Natural killer cell treated with Interleukin-12 subunit alpha and Interleukin-12 subunit beta and Interleukin-15 and Interleukin-18, amount 100 ng/mL, for 72 hours (primary cell): ENCODE measurements around the gene UTF1. TPM values are rescaled to one million over a fixed set of nuclear protein-coding genes. Genes with fewer than 3 reads are reported as not detected.
"Not testable (repeated sequence)": the region's sequence is repeated elsewhere in the genome, so short reads cannot be mapped to it uniquely, and the experiment has no call there.

Experiments used
- ATAC-seq, 2 donors: fragments of 150-1000 bp; cut with Tn5 transposase in 1 of 2; sonication (Bioruptor Pico), chemical (Tn5 transposase) in 1 of 2; 2 replicates each; pipeline ENCODE4 v1.10.0; 2021
- DNase-seq: peaks from one replicate; pipeline ENCODE4 v3.0.0; 2022; ENCODE audit warnings: low spot score
- H3K27ac Mint-ChIP-seq, 2 donors: 1 replicate in 1 of 2; 2 replicates in 1 of 2; pipeline ENCODE4 v1.8.0; 2022; ENCODE audit warnings: mixed read lengths in 2 of 2, mild to moderate bottlenecking in 1 of 2, moderate library complexity in 1 of 2
- H3K27me3 Mint-ChIP-seq, 2 donors: 1 replicate in 1 of 2; 2 replicates in 1 of 2; pipeline ENCODE4 v1.8.0; 2022; ENCODE audit warnings: mixed read lengths in 2 of 2
- H3K36me3 Mint-ChIP-seq: one replicate; pipeline ENCODE4 v1.8.0; 2022; ENCODE audit warnings: mixed read lengths
- H3K4me1 Mint-ChIP-seq, 2 donors: 1 replicate in 1 of 2; 2 replicates in 1 of 2; pipeline ENCODE4 v1.8.0; 2022; ENCODE audit warnings: low read depth in 2 of 2, mixed read lengths in 2 of 2, mild to moderate bottlenecking in 1 of 2
- H3K4me3 Mint-ChIP-seq: one replicate; pipeline ENCODE4 v1.8.0; 2022; ENCODE audit warnings: mixed read lengths
- H3K9me3 Mint-ChIP-seq: 2 replicates; pipeline ENCODE4 v1.8.0; 2022; ENCODE audit warnings: mixed read lengths
- total RNA-seq, 2 donors: library from RNA; stranded (reverse); gene quantifications; one replicate each; pipeline ENCODE4 v1.2.3, GENCODE V29; 2022

Gene UTF1
- total RNA-seq, 2 donors from 2014 or later = not detected

- Mint-ChIP-seq H3K27ac (no peak overlapping the region), H3K4me3 (peak overlapping the region; percentile 17), H3K4me1 (peaks cover 20 to 25% of the 10 kb centered on the region in 2 donors), H3K36me3 (no peaks in the 10 kb centered on the region), H3K9me3 (no peaks in the 10 kb centered on the region), H3K27me3 (no peaks in the 10 kb centered on the region)
- no peak for DNase-seq
- no peak for ATAC-seq
Observed at GRCh38 chr10:133258066-133258817, 28.2 kb downstream of the UTF1 start.

DNA sequence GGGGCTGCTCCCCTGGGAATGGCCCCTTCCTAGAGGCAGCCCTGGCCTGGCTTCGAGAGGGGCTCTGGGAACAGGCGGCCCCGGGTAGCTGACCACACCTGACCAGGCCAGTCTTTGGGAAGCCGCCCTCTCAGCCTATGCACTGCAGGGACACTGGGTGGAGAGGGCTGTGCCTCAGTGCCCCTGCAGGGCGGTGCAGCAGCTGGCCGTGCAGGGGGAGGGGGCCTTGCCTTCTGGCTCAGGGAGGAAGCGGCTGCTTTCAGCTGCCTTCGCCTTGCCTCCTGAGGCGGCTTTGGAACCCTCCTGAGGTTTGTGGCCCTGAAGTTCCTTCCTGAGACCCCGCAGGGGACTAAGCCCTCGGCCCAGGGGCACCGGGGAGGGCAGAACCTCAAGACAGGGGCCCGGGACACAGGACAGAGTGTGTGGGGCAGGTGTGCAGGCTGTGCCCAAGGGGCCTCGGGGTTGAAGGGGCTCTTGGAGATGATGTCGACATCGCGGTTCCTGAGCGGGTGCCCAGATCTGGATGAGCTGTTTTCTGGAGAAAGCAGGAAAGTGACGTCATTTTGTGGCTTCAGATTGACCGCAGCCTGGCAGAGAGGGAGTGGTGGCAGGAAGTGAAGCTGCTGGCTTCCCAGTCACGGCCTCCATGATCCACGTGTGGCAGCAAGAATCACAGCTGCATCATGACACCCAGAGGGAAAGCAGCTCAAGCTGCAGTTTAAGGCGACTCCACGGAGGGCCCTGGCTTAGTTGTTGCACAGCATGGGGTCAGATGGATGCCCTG is 29.0 kb downstream of the UTF1 start:
- peak overlapping the region; percentile 78 for H3K4me3 Mint-ChIP-seq
- H3K4me1 Mint-ChIP-seq = peaks cover 20 to 28% of the 10 kb centered on the region in 2 donors
- ATAC-seq = peak; percentile 45 to 47

GRCh38 chr10:133259602-133259989 is 29.6 kb downstream of the UTF1 start:
- peaks cover 26 to 32% of the 10 kb centered on the region in 2 donors for H3K4me1 Mint-ChIP-seq

More for the DNA sequence above, 29.0 kb downstream of the UTF1 start:
- Mint-ChIP-seq H3K9me3 (no peaks in the 10 kb centered on the region), H3K36me3 (no peaks in the 10 kb centered on the region), H3K27me3 (no peaks in the 10 kb centered on the region), H3K27ac (peak overlapping the region; percentile 58 to 64)
- peak; percentile 81 for DNase-seq

GRCh38 chr10:133260895-133261725 is 31.1 kb downstream of the UTF1 start:
- peak overlapping the region; percentile 78 for H3K4me3 Mint-ChIP-seq
- H3K9me3 Mint-ChIP-seq = no peaks in the 10 kb centered on the region
- peak overlapping the region; percentile 59 to 64 for H3K27ac Mint-ChIP-seq
- DNase-seq = peak; percentile 76
- H3K36me3 Mint-ChIP-seq = no peaks in the 10 kb centered on the region
- H3K4me1 Mint-ChIP-seq = peaks cover 28 to 42% of the 10 kb centered on the region in 2 donors
- ATAC-seq = peak; percentile 68 to 78
- no peaks in the 10 kb centered on the region for H3K27me3 Mint-ChIP-seq

More at GRCh38 chr10:133259602-133259989, 29.6 kb downstream of the UTF1 start:
- Mint-ChIP-seq H3K27me3 (no peaks in the 10 kb centered on the region), H3K36me3 (no peaks in the 10 kb centered on the region), H3K27ac (peak overlapping the region; percentile 58 to 64), H3K9me3 (no peaks in the 10 kb centered on the region), H3K4me3 (peak overlapping the region; percentile 78)
- DNase-seq = no peak
- no peak for ATAC-seq

DNA sequence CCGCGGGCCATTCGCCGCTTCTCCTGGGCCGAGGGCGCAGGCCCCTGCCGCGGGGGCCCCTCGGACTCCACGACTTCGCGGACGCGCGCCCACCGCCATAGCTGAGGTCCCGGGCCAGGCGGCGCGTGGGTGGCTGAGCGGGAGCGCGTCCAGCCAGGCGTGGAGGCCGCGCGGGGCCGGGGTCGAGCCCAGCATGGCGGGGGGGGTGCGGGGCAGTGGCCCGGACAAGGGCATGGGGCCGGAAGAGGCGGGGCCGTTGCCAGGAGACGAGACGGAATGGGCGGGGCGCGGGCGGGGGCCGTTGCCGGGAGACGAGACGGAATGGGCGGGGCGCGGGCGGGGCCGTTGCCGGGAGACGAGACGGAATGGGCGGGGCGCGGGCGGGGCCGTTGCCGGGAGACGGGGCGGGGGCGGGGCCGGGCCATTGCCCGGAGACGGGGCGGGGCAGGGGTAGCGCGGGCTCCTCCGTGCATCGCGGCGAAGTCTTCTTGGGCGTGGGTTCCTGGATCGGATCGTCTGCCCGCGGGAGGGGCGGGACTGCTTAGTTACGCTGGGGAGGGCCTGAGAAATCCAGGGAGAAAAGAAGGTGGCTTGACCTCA is 31.8 kb downstream of the UTF1 start:
- H3K9me3 Mint-ChIP-seq = no peaks in the 10 kb centered on the region
- H3K4me1 Mint-ChIP-seq = peaks cover 28 to 42% of the 10 kb centered on the region in 2 donors
- peak overlapping the region in 1 of 2 donors; percentile 59 for H3K27ac Mint-ChIP-seq
- peak; percentile 88 for DNase-seq
- H3K4me3 Mint-ChIP-seq = peak overlapping the region; percentile 78
- H3K27me3 Mint-ChIP-seq = no peaks in the 10 kb centered on the region
- no peaks in the 10 kb centered on the region for H3K36me3 Mint-ChIP-seq
- ATAC-seq = peak; percentile 84 to 90

GRCh38 chr10:133262696-133263095 is 32.7 kb downstream of the UTF1 start:
- no peaks in the 10 kb centered on the region for H3K9me3 Mint-ChIP-seq
- ATAC-seq (no peak), DNase-seq (no peak)
- peak overlapping the region; percentile 34 for H3K4me3 Mint-ChIP-seq
- no peaks in the 10 kb centered on the region for H3K27me3 Mint-ChIP-seq
- H3K27ac Mint-ChIP-seq = no peak overlapping the region
- H3K36me3 Mint-ChIP-seq = no peaks in the 10 kb centered on the region
- H3K4me1 Mint-ChIP-seq = peaks cover 23 to 38% of the 10 kb centered on the region in 2 donors

DNA sequence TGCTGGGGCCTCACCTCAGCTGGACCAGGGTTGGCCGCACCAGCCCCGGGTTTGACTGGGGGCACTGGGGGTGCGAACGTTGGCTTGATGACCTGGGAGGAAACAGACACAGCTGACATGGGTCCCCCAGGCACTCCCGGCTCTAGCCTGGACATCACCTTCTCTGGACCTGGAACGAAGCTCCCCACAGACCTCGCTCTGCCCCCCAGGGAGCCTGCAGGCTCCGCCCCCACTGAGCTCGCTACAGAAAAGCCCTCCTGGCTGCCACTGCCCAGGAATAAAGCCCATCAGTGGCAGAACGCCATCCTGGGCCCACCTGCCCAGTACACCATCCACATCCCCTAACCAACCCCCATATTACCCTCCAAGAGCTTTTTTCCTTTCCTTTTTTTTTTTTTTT is 33.7 kb downstream of the UTF1 start:
- ATAC-seq = no peak
- H3K36me3 Mint-ChIP-seq = no peaks in the 10 kb centered on the region
- peaks cover 22 to 38% of the 10 kb centered on the region in 2 donors for H3K4me1 Mint-ChIP-seq
- H3K9me3 Mint-ChIP-seq = no peaks in the 10 kb centered on the region
- H3K27ac Mint-ChIP-seq = no peak overlapping the region
- H3K4me3 Mint-ChIP-seq = no peak overlapping the region
- DNase-seq = no peak
- H3K27me3 Mint-ChIP-seq = no peaks in the 10 kb centered on the region

DNA sequence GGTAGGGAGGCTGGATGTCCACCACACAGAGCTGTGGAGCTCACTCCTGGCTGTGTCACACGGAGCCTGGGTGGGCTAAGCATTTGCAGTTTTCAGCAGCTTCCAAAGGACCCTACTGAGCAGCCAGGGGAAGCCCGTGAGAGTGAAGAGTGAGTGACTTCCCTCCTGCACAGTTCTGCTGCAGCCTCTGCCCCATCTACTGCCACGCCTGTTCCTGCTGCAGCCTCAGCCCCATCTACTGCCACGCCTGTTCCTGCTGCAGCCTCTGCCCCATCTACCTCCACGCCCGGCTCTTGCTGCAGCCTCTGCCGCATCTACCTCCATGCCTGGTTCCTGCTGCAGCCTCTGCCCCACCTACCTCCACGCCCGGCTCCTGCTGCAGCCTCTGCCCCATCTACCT is 34.4 kb downstream of the UTF1 start:
- Mint-ChIP-seq H3K4me1 (peaks cover 16 to 33% of the 10 kb centered on the region in 2 donors), H3K27me3 (no peaks in the 10 kb centered on the region), H3K36me3 (no peaks in the 10 kb centered on the region), H3K9me3 (no peaks in the 10 kb centered on the region), H3K4me3 (peak overlapping the region; percentile 8), H3K27ac (no peak overlapping the region)
- ATAC-seq (no peak), DNase-seq (no peak)

DNA sequence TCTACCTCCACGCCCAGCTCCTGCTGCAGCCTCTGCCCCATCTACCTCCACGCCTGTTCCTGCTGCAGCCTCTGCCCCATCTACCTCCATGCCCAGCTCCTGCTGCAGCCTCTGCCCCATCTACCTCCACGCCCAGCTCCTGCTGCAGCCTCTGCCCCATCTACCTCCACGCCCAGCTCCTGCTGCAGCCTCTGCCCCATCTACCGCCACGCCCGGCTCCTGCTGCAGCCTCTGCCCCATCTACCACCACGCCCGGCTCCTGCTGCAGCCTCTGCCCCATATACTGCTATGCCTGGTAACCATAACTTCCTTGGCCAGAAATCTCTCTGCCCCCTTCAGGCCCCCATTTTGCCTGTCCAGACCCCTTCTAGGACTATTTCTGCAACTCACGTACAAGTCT is 35.0 kb downstream of the UTF1 start:
- Mint-ChIP-seq H3K4me1 (peaks cover 11 to 27% of the 10 kb centered on the region in 2 donors), H3K27ac (peak overlapping the region in 1 of 2 donors; percentile 26)
- H3K36me3 Mint-ChIP-seq, DNase-seq, H3K9me3 Mint-ChIP-seq, H3K4me3 Mint-ChIP-seq, ATAC-seq, H3K27me3 Mint-ChIP-seq: not testable (repeated sequence)

DNA sequence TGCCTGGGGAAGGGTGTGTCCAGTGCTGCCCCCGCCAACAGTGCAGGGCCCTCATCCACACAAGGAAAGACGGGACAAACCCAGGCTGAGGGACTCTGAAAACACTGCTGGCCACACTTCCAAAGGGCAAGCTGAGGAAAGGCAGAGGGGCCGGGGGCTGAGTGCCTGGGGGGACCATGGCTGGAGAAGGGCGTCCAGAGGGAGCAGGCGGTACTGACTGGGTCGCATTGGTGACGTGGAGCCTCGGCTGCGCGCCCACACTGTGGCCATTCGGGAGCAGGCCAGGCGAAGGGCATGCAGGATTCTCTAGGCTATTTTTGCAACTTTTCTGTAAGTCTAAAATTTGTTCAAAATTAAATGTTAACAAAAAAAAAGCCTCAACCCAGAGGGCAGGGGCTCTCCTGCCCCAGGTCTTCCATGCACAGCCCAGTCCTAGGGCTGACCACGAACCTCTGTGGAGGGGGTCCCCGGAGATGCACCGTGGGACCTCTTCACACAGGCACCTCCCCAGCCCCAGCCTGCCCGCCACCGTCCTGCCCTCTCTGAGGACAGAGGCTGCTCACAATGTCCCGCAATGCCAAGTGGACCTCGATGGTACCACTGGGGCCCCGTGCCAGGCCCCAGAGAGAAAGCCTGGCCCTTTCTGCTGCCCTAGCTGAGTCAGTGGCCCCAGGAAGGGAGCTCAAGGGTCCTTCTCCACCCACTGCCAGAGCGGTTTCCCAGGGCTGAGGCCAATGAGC is 36.2 kb downstream of the UTF1 start:
- Mint-ChIP-seq H3K4me1 (peaks cover 8 to 17% of the 10 kb centered on the region in 2 donors), H3K36me3 (no peaks in the 10 kb centered on the region), H3K4me3 (no peak overlapping the region), H3K27ac (peak overlapping the region in 1 of 2 donors; percentile 26), H3K9me3 (no peaks in the 10 kb centered on the region), H3K27me3 (no peaks in the 10 kb centered on the region)
- DNase-seq (no peak), ATAC-seq (no peak)

- ATAC-seq (no peak), DNase-seq (no peak)
- H3K27me3 Mint-ChIP-seq = no peaks in the 10 kb centered on the region
- H3K9me3 Mint-ChIP-seq = no peaks in the 10 kb centered on the region
- H3K27ac Mint-ChIP-seq = no peak overlapping the region
- no peaks in the 10 kb centered on the region for H3K36me3 Mint-ChIP-seq
- peaks cover 8 to 17% of the 10 kb centered on the region in 2 donors for H3K4me1 Mint-ChIP-seq
- no peak overlapping the region for H3K4me3 Mint-ChIP-seq
Observed at GRCh38 chr10:133267293-133267692, 37.3 kb downstream of the UTF1 start.

DNA sequence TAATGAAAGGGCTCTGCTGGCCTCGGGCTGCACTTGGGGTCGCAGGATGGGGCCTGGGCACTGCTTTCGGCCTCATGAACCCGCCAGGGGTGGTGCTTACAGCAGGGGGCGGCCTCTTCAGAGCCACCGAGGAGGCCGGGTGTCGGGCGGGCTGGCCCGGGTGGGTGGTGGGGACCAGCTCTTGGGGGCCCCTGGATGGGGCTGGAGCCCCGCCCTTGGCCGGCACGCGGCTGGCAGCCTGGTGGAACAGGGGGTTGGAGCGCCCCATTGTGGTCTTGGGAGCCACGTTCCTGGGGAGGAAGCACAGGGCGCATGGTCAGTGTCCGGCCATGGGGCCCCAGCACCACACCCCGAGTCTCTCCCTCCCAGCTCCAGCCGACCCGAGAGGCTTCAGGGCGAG is 37.8 kb downstream of the UTF1 start:
- Mint-ChIP-seq H3K36me3 (no peaks in the 10 kb centered on the region), H3K27me3 (no peaks in the 10 kb centered on the region), H3K27ac (no peak overlapping the region), H3K4me3 (no peak overlapping the region), H3K9me3 (no peaks in the 10 kb centered on the region), H3K4me1 (peaks cover 8 to 17% of the 10 kb centered on the region in 2 donors)
- ATAC-seq (no peak), DNase-seq (no peak)

GRCh38 chr10:133268532-133268931 is 38.5 kb downstream of the UTF1 start:
- Mint-ChIP-seq H3K4me3 (no peak overlapping the region), H3K27me3 (no peaks in the 10 kb centered on the region), H3K27ac (no peak overlapping the region), H3K36me3 (no peaks in the 10 kb centered on the region), H3K9me3 (no peaks in the 10 kb centered on the region), H3K4me1 (peaks cover 8 to 17% of the 10 kb centered on the region in 2 donors)
- ATAC-seq = no peak
- no peak for DNase-seq
